ENCODE results near the gene CAMKK1.

Gene CAMKK1

GRCh38 chr17:3918372-3919122, 25.7 kb upstream of the CAMKK1 start:
- DNase-seq (ENCODE audit: low read depth in 2 of 3, low spot score in 2 of 3): no peak

- DNase-seq (ENCODE audit: low read depth in 2 of 3, low spot score in 2 of 3): no peak
Observed at GRCh38 chr17:3917391-3917931, 24.6 kb upstream of the CAMKK1 start.

- DNase-seq (ENCODE audit: low read depth in 2 of 3, low spot score in 2 of 3): no peak
Observed at GRCh38 chr17:3916825-3917224, 24.0 kb upstream of the CAMKK1 start.

- peak in 1 of 3 experiments; percentile 18 for DNase-seq (ENCODE audit: low read depth in 2 of 3, low spot score in 2 of 3)
Observed at GRCh38 chr17:3915995-3916696, 23.3 kb upstream of the CAMKK1 start, which contains the start of gene P2RX1. Gene P2RX1, minus strand, starts transcription at chr17:3916465. Its CDS starts 240 bp downstream, at chr17:3916225.

DNA sequence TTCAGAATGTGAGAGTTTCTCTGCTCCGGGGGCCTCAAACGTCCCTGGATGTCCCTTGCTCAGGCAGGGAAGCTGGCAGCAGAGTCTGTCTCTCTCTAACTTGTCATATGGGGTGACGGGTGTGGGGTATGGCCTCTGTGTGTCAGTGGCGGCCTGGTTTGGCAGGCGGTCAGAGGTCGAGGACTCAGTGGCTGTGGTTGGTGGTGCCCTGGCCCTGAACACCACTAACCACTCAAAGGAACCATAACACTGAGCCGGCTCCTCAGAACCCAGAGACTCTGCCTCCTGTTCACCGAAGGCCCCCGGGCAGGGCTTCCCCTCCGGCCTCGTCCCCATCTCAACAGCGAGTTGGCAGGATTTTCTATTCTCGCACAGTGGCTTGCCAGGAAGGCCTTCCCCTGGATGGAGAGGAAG, 22.7 kb upstream of the CAMKK1 start:
- no peak for DNase-seq (ENCODE audit: low read depth in 2 of 3, low spot score in 2 of 3)

DNA sequence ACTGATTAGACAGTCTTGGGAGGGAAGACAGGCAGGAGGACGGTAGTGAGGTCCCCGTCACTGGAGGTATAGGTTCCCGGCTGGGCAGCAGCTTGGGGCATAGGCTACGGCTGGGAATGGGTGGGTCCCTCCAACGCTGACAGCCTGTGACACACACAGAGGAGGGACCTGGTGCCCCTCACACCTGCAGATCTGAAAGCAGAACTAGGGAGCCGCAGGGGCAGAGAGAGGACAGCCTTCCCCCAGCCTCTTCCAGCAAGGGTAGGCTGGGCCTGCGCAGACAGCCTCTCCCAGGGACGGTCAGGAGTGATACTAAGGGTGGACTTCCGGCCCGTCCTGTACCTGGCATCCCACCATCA, 21.4 kb upstream of the CAMKK1 start:
- DNase-seq (ENCODE audit: low read depth in 2 of 3, low spot score in 2 of 3): no peak

DNA sequence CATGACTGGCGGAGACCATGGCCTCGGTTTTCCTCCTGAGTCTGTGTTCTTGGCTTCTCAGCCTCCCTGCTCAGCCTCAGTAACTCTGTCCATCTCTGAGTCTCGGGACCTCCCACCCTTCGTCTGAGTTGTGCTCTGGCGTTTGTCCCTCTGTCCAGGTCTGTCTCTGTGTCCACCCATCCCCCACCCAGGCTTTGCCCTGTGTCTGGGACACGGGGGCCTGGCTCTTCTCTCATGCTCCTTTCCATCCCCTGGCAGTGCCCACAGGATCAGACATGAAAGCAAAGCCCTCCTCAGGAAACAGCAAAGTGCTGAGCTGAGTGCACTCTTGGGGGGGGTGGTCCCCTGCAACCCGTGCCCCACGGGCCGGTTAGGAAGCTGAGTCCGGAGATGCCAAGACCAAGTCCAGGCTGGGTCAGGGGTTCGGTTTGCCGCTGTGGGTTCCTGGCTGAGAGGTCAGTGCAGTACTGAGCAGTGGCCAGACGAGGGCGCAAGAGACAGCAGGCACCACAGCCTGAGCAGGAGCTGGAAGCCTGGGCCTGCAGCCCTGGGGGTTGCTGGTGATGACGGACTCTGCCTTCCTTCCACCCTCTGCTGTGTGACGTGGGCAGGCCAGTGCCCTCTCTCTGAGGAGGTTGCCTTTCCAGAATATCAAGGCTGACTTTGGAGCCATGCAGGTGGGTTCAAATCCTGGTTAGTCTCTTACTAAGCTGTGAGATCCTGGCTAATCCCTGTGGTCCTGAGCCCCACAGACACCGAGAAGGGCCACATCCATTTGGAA, 20.9 kb upstream of the CAMKK1 start:
- DNase-seq (ENCODE audit: low read depth in 2 of 3, low spot score in 2 of 3): peak; percentile 61 to 80 (median 80)

DNA sequence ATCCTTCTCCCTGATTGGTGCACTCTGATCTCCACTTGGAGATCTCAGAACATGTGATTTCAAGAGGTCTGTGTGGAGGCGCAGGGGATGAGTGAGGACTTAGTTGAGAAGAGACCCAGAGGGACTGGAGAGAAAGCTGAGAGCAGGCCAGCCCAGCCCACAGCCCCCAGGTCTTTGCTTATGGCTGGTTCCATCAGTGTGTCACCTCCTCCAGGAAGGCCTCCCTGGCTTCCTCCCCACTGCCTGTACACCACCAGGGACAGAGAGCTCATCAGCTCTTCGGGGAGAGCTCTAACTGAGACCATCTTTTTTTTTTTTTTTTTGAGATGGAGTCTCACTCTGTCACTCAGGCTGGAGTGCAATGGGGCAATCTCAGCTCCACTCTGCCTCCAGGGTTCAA, 20.0 kb upstream of the CAMKK1 start:
- no peak for DNase-seq (ENCODE audit: low read depth in 2 of 3, low spot score in 2 of 3)

GRCh38 chr17:3911271-3912053, 18.6 kb upstream of the CAMKK1 start:
- DNase-seq (ENCODE audit: low read depth in 2 of 3, low spot score in 2 of 3): peak in 1 of 3 experiments; percentile 36

- DNase-seq (ENCODE audit: low read depth in 2 of 3, low spot score in 2 of 3): no peak
Observed at GRCh38 chr17:3910420-3911270, 17.8 kb upstream of the CAMKK1 start.

DNA sequence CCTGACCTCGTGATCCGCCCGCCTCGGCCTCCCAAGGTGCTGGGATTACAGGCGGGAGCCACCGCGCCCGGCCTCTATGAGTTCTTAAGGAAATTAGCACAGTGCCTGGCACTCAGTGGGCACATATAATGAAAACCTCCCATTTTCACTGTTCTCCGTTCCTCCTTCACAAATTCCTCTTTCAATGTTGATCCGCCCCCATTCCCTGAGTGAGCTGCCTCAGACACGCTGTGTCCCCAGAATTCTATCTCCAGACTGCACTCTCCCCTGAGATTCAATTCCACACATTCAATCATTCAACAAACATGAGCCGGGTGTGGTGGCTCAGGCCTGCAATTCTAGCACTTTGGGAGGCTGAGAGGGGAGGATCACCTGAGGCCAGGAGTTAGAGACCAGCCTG, 16.4 kb upstream of the CAMKK1 start:
- DNase-seq (ENCODE audit: low read depth in 2 of 3, low spot score in 2 of 3): no peak

DNA sequence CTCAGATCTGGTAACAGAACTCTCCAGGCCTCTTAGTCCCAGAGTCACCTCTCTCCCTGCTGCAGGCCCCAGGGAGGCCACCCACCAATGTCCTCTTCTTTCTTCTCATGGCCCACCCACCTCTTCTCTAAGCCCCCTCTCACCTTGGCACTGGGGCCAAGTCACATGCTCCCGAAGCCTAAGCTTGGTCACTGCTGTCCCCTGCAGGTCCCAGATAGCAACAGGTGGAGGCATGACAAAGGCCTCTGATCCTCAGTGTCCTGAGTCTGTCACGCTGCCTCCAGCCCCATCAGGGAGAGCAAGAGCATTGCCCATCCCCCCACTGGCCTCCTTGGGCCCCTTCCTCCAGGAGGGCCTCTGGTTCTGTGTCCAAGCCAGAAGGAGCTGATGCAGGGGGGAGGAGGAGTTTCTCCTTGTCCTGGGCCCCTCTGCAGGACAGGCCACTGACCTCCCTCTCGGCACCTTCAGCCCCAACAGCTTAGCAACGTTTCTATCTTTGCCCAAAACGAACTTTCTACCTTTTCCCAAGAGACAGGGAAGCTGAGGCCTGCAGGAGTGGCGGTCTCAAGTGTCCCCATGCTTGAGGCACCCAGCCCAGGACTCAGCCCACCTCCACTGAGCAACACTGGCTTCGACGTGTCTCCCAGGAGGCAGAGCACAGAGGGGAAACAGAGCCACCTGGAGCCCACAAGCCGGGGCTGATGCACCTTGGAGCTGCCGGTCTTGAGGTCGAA, 14.8 kb upstream of the CAMKK1 start:
- DNase-seq (ENCODE audit: low read depth in 2 of 3, low spot score in 2 of 3): no peak

DNA sequence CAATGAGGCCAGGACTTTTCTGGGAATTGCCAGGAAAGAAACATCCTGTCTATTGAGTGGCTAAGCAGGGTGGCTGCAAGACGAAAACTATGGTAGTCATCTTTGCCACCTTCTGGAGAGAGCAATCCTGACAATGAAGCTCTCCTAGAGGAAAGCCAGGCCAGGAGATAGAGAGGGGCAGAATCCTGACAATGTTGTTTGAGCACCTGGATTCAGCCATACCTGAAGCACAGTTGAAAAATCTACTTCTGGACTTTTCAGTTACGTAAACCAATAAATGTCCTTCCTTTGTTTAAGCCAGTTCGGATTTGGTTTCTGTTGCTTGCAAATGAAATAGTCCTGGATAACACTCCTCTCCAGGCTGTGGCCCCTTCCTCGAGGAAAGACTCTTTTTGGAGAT, 14.0 kb upstream of the CAMKK1 start:
- DNase-seq (ENCODE audit: low read depth in 2 of 3, low spot score in 2 of 3): no peak

- no peak for DNase-seq (ENCODE audit: low read depth in 2 of 3, low spot score in 2 of 3)
Observed at GRCh38 chr17:3905017-3905520, 12.2 kb upstream of the CAMKK1 start.

DNA sequence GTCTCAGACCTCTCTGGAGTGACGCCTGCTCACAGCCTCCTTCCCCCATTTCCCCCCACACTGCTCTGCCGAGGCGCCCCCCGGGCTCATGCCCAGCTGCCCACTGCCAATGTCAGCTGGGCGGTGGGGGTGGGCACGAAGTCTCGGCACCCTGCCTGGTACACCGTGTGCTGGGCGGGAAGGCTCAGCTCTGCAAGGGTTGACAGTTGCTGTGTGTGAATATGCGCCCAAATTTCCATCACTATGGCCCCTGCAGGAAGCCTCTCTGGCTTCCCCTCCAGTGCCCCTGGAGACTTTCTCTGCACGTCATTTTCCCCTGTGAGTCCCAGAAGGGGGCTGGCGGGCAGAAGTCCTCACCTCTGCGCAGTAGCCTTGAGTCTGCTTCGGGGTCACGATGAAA, 11.6 kb upstream of the CAMKK1 start:
- no peak for DNase-seq (ENCODE audit: low read depth in 2 of 3, low spot score in 2 of 3)

GRCh38 chr17:3903881-3904290, 11.0 kb upstream of the CAMKK1 start:
- no peak for DNase-seq (ENCODE audit: low read depth in 2 of 3, low spot score in 2 of 3)

DNA sequence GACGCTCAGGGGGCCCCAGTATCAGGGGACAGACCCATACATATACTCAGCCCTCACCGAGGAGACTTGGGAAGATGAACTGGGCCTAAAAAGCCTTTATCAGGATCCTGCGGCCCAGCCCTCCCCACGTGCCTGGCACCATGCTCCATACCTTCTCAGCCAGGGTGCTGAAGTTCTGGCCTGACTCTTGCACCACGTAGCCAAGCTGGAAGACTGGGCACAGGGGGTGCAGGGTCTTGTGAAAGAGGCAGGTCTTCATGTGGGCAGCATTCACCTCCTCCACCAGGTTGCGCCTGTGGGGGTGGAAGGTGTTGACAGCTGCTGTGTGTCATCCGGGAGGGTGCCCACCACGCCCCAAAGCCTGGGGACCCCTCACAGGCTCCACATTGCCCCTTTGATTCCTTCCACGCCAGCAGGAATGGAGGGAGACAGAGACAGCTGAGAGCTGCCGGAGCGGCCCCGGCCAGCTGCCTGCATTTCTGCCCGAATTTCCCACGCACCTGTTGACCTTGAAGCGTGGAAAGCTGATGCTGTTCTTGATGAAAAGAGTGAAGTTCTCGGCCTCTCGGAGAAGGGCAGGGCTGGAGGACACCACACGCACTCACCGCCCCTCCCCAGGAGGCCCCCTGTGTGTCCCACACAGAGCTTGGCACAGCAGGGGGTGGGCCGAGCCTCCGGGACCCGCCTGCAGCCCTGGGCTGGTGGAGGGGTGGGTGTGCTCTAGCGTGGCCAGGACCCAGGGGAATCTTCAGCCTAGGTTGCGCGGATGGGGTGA, 10.4 kb upstream of the CAMKK1 start:
- DNase-seq (ENCODE audit: low read depth in 2 of 3, low spot score in 2 of 3): no peak

GRCh38 chr17:3900646-3901045, 7.8 kb upstream of the CAMKK1 start:
- no peak for DNase-seq (ENCODE audit: low read depth in 2 of 3, low spot score in 2 of 3)

Measured in activated CD8-positive, alpha-beta memory T cell treated with anti-CD3 and anti-CD28 coated beads for 48 hours (primary cell).